Effector memory CD4-positive, alpha-beta T cell (primary cell): ENCODE data around the gene PELI2.

ENCODE experiments used
- DNase-seq, 3 donors: peaks; one replicate each; pipeline ENCODE4 v3.0.0-alpha.2; 2020
- H3K27ac ChIP-seq: 2 replicates; pipeline ENCODE4 v1.7.0; 2013; ENCODE audit warnings: mild to moderate bottlenecking, low read length, moderate library complexity; ENCODE audit not compliant: insufficient read depth, poor library complexity, severe bottlenecking
- H3K27me3 ChIP-seq: replicated peaks from 2 replicates; pipeline ENCODE4 v1.7.0; 2013; ENCODE audit warnings: mild to moderate bottlenecking, low read length; ENCODE audit not compliant: insufficient read depth, control insufficient read depth, poor library complexity, severe bottlenecking
- H3K36me3 ChIP-seq: 2 replicates; pipeline ENCODE4 v1.7.0; 2013; ENCODE audit warnings: mild to moderate bottlenecking, low read length, moderate library complexity; ENCODE audit not compliant: control insufficient read depth, insufficient read depth
- H3K4me1 ChIP-seq: 2 replicates; pipeline ENCODE4 v1.7.0; 2013; ENCODE audit warnings: low read length, mild to moderate bottlenecking; ENCODE audit not compliant: control insufficient read depth, insufficient read depth, poor library complexity, severe bottlenecking
- H3K4me3 ChIP-seq: 2 replicates; pipeline ENCODE4 v1.7.0; 2013; ENCODE audit warnings: low read length, low read depth, mild to moderate bottlenecking; ENCODE audit not compliant: insufficient read depth, poor library complexity, severe bottlenecking
- H3K9me3 ChIP-seq: 2 replicates; pipeline ENCODE4 v1.7.0; 2013; ENCODE audit warnings: mild to moderate bottlenecking, low read length, moderate library complexity; ENCODE audit not compliant: control insufficient read depth

PELI2 gene

GRCh38 chr14:56299306-56299984 is 181.2 kb downstream of the PELI2 start:
- peaks cover 3% of the 10 kb centered on the region for H3K36me3 ChIP-seq
- H3K9me3 ChIP-seq: no peaks in the 10 kb centered on the region
- H3K27me3 ChIP-seq: no peaks in the 10 kb centered on the region
- H3K4me3 ChIP-seq: no peak overlapping the region
- no peaks in the 10 kb centered on the region for H3K4me1 ChIP-seq
- no peak overlapping the region for H3K27ac ChIP-seq
- no peak for DNase-seq

- Histone ChIP-seq H3K4me1 (no peaks in the 10 kb centered on the region), H3K9me3 (no peaks in the 10 kb centered on the region), H3K4me3 (no peak overlapping the region), H3K27ac (no peak overlapping the region), H3K36me3 (peaks cover 3% of the 10 kb centered on the region), H3K27me3 (no peaks in the 10 kb centered on the region)
- no peak for DNase-seq
Measured at GRCh38 chr14:56300495-56300894, 182.3 kb downstream of the PELI2 start.

- Histone ChIP-seq H3K4me3 (no peak overlapping the region), H3K36me3 (no peaks in the 10 kb centered on the region), H3K4me1 (no peaks in the 10 kb centered on the region), H3K9me3 (no peaks in the 10 kb centered on the region), H3K27ac (no peak overlapping the region), H3K27me3 (no peaks in the 10 kb centered on the region)
- DNase-seq: no peak
Measured at GRCh38 chr14:56304456-56304855, 186.2 kb downstream of the PELI2 start.

- no peak for DNase-seq
- Histone ChIP-seq H3K27ac (no peak overlapping the region), H3K9me3 (no peaks in the 10 kb centered on the region), H3K4me1 (no peaks in the 10 kb centered on the region), H3K27me3 (no peaks in the 10 kb centered on the region), H3K4me3 (no peak overlapping the region), H3K36me3 (no peaks in the 10 kb centered on the region)
Measured at GRCh38 chr14:56309198-56309597, 191.0 kb downstream of the PELI2 start.

GRCh38 chr14:56310643-56311042 is 192.4 kb downstream of the PELI2 start:
- Histone ChIP-seq H3K36me3 (no peaks in the 10 kb centered on the region), H3K27ac (no peak overlapping the region), H3K4me3 (no peak overlapping the region), H3K9me3 (no peaks in the 10 kb centered on the region), H3K4me1 (no peaks in the 10 kb centered on the region), H3K27me3 (no peaks in the 10 kb centered on the region)
- DNase-seq: no peak

GRCh38 chr14:56313789-56314188 is 195.6 kb downstream of the PELI2 start:
- H3K36me3 ChIP-seq: no peaks in the 10 kb centered on the region
- DNase-seq: no peak
- no peaks in the 10 kb centered on the region for H3K27me3 ChIP-seq
- no peak overlapping the region for H3K27ac ChIP-seq
- H3K4me3 ChIP-seq: no peak overlapping the region
- no peaks in the 10 kb centered on the region for H3K4me1 ChIP-seq
- no peaks in the 10 kb centered on the region for H3K9me3 ChIP-seq

GRCh38 chr14:56318393-56319115 is 200.3 kb downstream of the PELI2 start:
- H3K36me3 ChIP-seq: no peaks in the 10 kb centered on the region
- no peaks in the 10 kb centered on the region for H3K4me1 ChIP-seq
- H3K4me3 ChIP-seq: no peak overlapping the region
- no peak for DNase-seq
- H3K9me3 ChIP-seq: no peaks in the 10 kb centered on the region
- H3K27ac ChIP-seq: no peak overlapping the region
- no peaks in the 10 kb centered on the region for H3K27me3 ChIP-seq

GRCh38 chr14:56321861-56322260 is 203.7 kb downstream of the PELI2 start:
- H3K4me3 ChIP-seq: no peak overlapping the region
- H3K36me3 ChIP-seq: no peaks in the 10 kb centered on the region
- no peaks in the 10 kb centered on the region for H3K27me3 ChIP-seq
- no peak for DNase-seq
- no peaks in the 10 kb centered on the region for H3K9me3 ChIP-seq
- H3K4me1 ChIP-seq: no peaks in the 10 kb centered on the region
- H3K27ac ChIP-seq: no peak overlapping the region

- no peaks in the 10 kb centered on the region for H3K36me3 ChIP-seq
- no peaks in the 10 kb centered on the region for H3K27me3 ChIP-seq
- DNase-seq: no peak
- H3K4me3 ChIP-seq: no peak overlapping the region
- H3K27ac ChIP-seq: no peak overlapping the region
- H3K9me3 ChIP-seq: no peaks in the 10 kb centered on the region
- no peaks in the 10 kb centered on the region for H3K4me1 ChIP-seq
Measured at GRCh38 chr14:56322531-56322930, 204.3 kb downstream of the PELI2 start.

- no peak for DNase-seq
- no peaks in the 10 kb centered on the region for H3K9me3 ChIP-seq
- no peaks in the 10 kb centered on the region for H3K36me3 ChIP-seq
- H3K4me1 ChIP-seq: no peaks in the 10 kb centered on the region
- no peak overlapping the region for H3K4me3 ChIP-seq
- no peak overlapping the region for H3K27ac ChIP-seq
- no peaks in the 10 kb centered on the region for H3K27me3 ChIP-seq
Measured at GRCh38 chr14:56324454-56324853, 206.2 kb downstream of the PELI2 start.
